GM18502 (cell line): ENCODE measurements around the gene C14orf132.

ENCODE experiments used
- ATAC-seq: cut with Tn5 transposase; IDR thresholded peaks from one replicate; pipeline ENCODE4 v1.9.1; 2021; ENCODE audit warnings: mild to moderate bottlenecking; ENCODE audit not compliant: unreplicated experiment, poor library complexity

Gene C14orf132

DNA sequence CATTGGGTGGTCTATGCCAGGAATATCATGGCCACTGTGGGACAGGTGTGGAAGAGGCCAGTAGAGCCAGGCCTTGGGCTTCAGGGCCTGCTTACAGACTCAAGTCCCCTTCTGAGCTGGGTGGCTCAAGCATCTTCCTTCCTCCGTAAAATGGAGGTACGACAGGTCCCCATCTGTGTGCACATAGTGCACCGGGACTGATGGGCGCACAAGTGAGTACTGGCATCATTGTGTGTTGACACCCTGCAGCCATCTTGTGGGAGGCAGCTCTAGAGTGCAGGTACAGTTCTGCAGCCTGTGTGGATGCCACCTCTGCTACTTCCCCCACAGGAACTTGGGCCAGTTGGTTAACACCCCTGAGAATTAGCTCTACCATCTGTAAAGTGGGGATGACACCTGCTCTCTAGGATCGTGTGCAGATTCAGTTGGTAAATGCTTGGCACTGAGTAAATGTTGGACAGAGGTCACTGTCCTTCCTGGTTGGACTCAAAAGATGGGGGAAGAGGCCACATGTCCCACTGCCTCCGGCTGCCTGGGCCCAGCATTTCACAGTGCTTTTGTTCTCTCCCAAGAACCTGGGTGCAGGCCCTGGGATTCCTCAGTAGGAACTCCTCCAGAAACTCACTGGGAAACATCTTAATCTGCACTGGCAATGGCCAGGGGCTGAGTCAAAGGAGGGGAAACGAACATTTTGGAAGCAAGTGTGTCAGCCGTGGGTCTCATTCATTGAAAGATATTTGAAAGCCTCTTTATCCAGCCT lies 70.6 kb downstream of the C14orf132 start:
- ATAC-seq = no peak

DNA sequence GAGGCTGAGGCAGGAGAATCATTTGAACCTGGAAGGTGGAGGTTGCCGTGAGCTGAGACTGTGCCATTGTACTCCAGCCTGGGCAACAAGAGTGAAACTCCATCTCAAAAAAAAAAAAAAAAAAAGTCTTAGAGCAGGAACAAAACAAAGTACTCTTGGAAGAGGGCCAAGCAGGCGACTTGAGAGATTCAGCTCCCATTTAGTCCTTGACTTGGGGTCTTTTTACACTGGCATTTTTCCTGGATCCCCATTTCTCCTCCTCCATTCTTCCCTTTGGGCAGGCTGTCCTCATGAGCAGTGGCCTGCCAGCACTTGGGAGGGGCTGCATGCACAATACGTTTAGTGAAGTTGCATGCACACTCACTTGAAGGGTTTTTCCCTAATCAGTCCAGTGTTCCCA lies 72.9 kb downstream of the C14orf132 start:
- ATAC-seq = no peak

DNA sequence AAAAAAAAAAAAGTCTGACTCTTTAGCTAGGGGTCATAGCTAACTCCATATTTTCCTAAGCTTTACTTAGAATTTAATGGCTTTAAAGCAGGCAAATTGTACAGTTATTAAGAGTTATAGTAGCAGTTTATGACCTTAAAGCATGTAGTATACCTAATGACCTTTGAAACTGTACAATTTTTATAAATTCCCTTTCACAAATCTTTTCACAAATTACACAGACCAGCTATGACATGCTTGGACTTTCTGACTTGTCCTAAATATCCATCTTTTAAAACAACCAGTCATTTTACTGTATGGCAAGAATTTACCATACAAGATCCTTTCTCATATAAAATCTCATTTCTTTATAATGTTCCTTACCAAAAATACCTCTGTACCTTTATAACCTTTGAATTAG lies 74.8 kb downstream of the C14orf132 start:
- ATAC-seq = no peak

DNA sequence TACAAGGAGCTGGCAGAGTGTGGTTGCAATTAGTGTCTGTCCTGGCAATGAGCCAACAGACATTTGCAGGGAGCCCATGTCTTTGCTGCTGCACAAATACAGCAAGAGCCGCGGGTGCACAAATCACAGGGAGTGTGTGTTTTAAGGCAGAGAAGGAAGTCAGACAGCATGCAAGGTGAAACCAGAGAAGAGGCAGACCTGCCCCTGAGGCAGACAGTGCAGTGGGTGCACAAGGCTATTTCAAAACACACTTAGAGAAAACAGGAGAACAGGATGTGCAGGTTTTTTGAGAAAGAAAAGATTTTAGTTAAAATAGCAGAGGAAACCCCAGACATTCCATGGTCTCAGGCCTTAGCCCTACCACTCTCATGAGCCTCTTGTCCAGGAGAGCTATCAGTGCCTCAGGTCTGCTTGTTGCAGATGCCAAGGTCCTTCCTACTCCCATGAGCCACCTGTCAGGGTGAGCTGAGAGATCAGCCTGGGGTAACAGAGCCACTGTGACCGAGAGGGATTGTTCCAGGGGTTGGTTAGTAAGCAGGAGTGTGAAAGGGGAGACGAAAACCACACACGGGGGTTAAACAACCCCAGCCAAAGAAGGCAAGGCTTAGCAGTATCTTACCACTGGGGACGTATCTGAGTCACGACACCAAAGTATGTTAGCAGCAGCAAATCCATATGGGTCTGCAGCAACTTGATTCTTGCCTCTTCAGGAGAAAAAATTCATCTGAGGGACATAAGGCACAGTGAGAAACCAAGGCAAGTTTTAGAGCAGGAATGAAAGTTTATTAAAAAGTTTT lies 78.1 kb downstream of the C14orf132 start:
- no peak for ATAC-seq

DNA sequence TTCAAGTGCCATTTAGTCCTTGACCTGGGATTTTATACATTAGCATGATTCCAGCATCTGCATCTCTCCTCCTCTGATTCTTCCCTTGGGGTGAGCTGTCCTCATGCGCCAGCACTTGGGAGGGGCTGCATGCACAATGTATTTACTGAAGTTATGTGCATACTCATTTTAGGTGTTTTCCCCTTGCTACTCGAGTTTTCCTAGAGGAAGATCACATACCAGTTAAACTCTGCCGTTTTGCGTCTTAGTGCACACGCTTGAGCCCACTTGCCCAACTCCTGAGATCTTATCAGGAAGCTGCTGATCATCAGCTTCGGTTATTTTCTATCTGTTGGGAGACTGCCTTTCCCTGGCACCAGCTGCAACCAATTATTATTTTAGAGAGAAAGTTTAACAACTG lies 78.8 kb downstream of the C14orf132 start:
- ATAC-seq = no peak

DNA sequence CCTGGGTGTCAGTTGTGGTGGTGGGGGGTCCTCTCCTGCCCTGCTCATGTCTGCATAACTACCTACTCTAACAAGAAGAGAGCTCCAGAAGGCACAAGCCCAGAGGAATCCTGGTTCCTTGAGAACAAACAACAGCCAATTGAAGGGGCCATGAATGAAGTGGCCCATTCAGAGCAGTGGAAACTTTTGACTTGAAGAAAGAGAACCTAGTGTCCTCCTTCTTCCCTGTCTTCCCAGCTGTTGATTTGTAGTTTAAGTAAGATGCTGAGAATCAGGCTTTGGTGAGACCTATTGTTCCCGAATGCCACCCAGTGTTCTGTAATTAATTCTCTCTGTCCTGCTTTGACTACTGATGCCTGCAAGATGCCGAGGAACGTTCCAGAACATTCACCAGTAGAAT lies 79.2 kb downstream of the C14orf132 start:
- ATAC-seq = no peak

DNA sequence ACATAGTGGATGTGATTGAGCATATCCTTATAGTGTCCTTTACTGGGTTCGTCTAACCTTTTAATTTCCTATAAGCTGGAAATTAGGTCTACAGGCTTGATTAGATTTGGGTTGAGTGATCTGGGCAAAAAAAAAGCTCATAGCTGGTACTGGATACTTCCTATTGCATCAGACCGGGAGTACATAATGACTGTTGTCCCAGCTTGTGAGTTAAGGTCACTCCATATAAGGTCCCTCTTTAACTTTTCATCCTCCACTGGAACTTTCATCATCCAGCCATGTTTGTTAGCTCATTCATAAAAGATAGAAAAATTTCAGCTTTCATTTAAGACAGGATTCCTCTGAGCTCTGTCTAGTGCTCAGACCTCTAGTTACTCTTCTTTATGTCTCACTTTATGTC lies 80.8 kb downstream of the C14orf132 start:
- ATAC-seq = no peak

DNA sequence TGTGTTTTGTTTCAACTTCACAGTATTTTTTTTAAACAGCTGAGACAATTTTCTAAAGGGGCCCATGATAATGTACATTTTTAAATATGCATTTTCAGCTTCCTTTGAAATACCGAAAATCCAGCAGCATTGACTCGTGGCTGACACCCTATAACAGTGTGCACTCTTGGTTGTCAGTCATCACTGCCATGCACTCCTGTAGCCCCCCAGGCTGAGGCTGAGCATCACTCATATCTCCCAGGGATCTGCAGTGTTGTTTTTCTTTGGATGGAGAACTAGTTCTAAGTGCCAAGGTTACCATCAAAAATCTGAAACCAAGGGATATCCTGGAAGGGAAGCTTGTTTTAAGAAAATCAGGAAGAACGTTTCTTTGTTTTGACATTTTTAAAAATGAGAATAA lies 81.2 kb downstream of the C14orf132 start:
- no peak for ATAC-seq

DNA sequence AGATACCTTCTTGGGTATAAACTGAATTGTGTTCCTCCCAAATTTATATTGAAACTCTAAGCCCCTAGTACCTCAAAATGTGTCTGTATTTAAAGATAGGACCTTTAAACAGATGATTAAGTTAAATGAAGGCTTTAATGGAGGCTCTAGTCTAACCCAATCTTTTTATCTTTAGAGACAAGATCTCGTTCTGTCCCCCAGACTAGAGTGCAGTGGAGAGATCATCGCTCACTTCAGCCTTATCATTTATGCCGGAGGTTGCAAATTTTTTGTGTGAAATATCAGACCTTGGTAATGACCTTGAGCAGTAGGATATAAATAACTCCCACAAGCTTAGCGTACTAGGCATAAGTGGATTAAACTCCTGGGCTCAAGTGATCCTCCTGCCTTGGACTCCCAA lies 81.8 kb downstream of the C14orf132 start:
- ATAC-seq = no peak

DNA sequence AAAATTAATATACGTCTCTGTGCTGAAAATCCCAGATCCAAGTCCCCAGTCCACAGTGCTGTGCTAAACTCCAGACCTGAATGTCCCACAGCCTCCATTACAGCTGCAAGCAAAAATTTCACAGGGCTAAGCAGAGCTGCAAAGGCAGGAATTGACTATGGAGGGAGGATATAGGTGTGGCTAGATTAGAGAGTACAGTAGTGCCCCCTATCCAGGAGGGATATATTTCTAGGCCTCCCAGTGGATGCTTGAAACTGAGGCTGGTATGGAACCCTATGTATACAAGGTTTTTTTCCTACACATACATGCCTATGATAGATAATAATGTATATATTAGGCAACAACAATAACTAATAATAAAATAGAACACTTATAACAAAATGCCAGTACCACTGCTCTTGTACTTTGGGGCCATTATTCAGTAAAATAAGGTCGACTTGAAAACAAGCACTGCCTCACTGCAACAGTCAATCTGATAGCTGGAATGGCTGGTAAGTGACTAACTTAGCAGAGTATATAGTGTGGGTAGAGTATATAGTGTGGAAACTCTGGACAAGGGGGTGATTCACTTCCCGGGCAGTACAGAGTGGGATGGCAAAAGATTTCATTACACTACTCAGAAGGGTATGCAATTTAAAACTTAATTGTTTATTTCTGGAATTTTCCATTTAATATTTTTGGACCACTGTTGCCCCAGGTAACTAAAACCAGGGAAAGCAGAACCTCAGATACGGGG lies 82.7 kb downstream of the C14orf132 start:
- ATAC-seq = no peak

DNA sequence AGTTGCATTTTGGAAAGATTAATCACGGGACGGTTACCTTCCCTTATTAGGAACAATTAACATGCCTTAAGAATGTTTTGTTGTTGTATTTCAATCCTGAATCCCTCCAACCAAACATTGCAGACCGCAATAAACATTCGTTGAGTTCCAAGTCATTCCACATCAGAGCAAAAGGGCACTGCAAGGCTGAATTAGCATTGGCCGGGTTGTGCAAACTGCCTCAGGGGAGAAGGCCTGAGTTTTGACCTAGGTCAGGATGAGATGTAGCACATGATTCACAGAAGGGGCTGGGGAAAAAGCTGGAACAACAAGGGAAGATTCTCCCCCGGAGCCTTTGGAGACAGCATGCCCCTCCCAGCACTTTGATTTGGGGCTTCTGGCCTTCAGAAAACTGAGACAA lies 83.3 kb downstream of the C14orf132 start:
- no peak for ATAC-seq

DNA sequence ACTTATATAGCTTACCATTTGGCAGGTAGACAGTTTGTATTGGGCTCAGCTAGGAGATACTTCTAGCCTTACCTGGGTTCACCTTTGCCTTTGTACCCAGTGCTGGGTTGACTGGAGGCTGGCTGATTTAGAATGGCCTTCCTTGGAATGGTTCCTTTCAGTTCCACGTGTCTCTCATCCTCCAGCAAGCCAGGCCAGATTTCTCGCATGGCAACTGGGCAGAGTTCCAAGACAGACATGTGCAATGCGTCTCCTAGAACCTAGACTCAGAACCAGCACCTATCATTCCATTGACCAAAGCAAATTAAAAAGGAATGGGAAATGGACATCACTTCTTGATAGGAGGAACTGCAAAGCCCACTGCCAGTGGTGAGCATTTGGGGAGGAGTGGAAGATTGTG lies 86.4 kb downstream of the C14orf132 start:
- ATAC-seq = no peak

DNA sequence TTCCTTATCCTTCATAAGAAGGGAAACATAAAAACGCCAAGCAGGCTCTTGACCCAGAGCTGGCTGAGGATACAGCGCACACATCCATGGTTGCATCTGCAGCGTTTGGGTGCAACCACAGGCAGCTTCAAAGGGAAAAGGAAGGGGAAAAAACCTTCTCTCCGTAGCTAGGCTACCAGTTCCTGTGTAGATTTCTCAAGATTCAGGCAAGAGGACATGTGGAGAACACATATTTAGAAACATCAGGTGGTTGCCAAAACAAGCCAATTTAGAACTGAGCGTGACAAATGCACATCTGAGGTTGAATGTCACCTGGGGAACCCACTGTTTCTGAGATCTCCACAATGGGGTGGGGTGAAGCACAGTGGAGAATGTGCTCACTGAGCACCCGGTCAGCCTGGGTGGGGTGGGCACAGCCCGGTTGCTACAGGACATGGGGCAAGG lies 87.2 kb downstream of the C14orf132 start:
- ATAC-seq = peak; percentile 55

DNA sequence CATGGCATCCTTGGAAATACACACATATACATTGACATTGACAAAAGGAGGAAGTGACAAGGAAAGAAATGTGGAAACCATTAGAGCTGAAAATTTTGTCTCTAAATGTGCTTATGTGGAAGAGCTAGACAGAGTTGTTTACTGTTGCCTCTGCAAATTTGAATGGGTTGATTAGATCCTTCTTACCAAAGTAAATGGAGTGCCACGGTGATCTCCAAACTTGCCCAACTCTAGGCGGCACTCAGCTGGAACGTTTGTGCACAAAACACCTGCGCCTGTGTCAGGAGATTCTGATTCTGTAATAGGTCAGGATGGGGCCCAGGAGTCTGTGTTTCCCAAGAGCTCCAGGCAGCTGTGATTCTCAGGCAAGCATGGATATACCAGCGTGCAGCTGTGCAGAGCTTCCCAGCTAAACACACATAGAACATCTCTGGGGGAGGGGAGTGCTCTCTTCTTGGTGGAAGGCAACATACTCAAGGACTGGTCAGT lies 87.7 kb downstream of the C14orf132 start:
- ATAC-seq = no peak

DNA sequence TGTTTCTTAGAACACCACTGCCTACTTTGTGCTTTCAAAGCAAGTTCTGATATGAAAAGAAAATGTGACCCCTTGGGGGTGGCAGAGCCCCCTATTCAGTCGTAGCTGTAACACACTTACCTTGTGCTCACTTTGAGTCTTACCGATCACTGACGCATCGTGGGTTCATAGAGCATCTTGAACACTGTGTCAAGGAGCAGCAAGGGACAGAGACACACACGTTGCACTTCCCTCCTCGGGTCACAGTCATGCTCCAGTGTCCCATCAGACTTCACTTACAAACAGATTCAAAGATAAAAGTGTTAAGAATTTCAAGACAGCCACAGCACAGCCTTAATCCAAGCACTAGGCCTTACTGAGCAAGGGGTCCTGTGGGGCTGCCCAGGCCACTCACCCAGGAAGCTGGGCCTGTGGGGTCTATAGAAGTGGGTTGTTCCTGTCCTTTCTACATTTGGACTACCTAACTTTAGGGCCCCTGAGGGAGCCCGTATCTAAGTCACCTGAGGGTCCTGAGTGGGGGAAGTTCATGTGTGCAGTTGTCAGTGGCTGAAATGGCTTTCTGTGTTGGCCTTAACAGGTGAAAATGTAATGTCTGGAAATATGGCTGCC lies 90.1 kb downstream of the C14orf132 start:
- no peak for ATAC-seq

DNA sequence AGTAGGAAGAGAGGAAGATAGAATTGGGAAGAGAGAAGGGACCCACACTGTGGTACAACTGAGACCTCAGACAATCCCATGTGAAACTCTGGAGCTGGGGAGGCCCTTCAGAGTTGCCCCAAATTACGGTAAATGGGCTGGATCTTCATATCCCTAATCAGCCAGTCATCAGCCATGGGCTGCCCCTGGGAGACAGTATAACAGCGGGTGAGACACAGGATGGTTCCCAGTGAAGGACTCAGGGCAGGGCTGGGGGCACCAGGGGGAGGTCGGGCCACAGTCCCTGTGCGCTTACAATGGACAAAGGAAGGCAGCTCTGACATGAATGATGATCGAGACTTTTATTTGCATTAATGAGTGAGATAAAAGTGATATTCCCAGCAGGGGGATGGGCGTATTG lies 91.2 kb downstream of the C14orf132 start:
- no peak for ATAC-seq

DNA sequence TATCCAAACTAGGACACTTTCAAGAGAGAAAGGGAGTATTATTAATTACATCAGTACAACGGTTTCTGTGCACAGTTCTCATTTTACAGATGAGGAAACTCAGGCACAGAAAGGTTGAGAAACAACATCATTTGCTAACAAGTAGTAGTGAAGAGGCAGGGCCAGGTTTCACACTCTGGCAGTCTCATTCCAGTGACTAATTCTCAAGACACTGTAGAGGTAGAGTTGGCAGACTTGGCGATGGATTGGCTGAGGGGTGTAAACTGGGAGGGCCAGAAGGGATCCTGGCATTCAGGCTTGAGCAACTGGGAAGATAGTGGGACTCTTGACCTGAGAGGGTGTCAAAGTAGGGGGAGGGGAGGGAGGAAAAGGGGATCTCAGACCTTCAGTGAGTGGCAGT lies 91.7 kb downstream of the C14orf132 start:
- no peak for ATAC-seq

DNA sequence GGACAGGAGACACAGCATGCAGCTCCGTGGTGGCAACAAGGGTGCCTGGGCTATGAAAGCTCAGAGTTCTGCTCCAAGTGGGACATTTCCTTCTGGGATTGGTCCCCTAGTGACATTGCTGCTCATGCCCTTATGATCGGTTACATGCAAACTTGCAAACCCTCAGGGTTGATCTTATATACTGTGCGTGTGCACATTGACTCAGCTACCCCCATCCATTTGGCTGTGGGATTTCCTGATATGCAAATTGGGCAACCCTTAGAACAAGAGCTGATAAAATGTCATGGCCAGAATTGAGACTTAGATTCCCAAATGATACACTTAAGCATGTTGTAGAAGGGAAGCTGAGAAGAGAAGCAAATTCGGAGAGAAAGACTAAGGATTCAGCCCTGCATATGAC lies 92.7 kb downstream of the C14orf132 start:
- no peak for ATAC-seq

DNA sequence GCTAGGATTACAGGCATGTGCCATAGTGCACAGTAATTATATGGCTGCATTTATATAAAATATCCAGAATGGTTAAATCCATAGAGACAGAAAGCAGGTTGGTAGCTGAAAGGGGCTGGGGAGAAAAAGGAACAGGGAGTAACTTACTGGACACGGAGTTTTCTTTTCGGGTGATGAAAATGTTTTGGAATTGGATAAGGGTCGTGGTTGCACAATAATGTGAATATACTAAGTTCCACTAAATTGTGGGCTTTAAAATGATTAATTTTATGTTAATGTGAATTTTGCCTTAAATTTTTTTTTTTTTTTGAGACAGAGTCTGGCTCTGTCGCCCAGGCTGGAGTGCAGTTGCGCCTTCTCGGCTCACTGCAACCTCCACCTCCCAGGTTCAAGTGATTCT lies 95.3 kb downstream of the C14orf132 start:
- ATAC-seq = no peak

DNA sequence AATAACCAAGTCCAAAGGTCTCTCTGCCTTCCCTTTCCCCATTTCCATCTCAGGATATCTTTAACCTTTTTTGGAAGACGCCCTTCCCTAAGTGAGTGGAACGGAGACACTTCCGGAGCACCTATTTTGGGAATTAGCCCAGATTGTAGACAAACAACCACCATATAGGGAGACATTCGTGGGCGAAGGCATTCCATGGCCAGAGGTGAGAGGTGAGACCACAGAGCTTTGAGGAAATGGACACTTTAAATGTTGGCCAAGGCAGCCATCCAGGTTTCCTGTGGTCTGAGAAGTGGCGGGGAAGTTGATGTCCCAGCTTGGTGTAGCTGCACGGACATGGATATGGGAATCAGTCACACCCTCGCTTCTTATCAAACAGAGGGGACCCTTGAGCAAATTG lies 96.1 kb downstream of the C14orf132 start:
- ATAC-seq = no peak
